Muscle layer of colon (tissue), 2 donors: ENCODE measurements around the gene NKD2.

Experiments
- H3K27ac ChIP-seq: one replicate; pipeline ENCODE4 v1.7.0; 2013; ENCODE audit warnings: low read depth, mild to moderate bottlenecking, low read length, moderate library complexity
- H3K27me3 ChIP-seq, 2 donors: one replicate each; pipeline ENCODE4 v1.7.0; 2013; ENCODE audit warnings: low read length in 2 of 2, mild to moderate bottlenecking in 2 of 2; ENCODE audit not compliant: insufficient read depth in 2 of 2, control insufficient read depth in 1 of 2
- H3K36me3 ChIP-seq: one replicate; pipeline ENCODE4 v1.7.0; 2013; ENCODE audit warnings: mild to moderate bottlenecking, low read length; ENCODE audit not compliant: insufficient read depth
- H3K4me1 ChIP-seq: one replicate; pipeline ENCODE4 v1.7.0; 2013; ENCODE audit warnings: mild to moderate bottlenecking, low read length; ENCODE audit not compliant: insufficient read depth
- H3K4me3 ChIP-seq, 2 donors: one replicate each; pipeline ENCODE4 v1.7.0; 2013; ENCODE audit warnings: low read length in 2 of 2, low read depth in 1 of 2, mild to moderate bottlenecking in 1 of 2, moderate library complexity in 1 of 2
- H3K9ac ChIP-seq: one replicate; pipeline ENCODE4 v1.7.0; 2013; ENCODE audit warnings: low read length
- H3K9me3 ChIP-seq: one replicate; pipeline ENCODE4 v1.7.0; 2013; ENCODE audit warnings: mild to moderate bottlenecking, low read length
- donor health status: abdominal sarcoma.
- donor health status: Adenocarcinoma of cecum.

Gene NKD2

GRCh38 chr5:1002836-1003235, 5.8 kb upstream of the NKD2 start:
- Histone ChIP-seq H3K27ac (no peak overlapping the region), H3K4me3 (no peak overlapping the region), H3K27me3 (peaks cover 0 to 6% of the 10 kb centered on the region in 2 donors), H3K9ac (no peak overlapping the region), H3K4me1 (peaks cover 7% of the 10 kb centered on the region), H3K36me3 (no peaks in the 10 kb centered on the region), H3K9me3 (no peaks in the 10 kb centered on the region)

DNA sequence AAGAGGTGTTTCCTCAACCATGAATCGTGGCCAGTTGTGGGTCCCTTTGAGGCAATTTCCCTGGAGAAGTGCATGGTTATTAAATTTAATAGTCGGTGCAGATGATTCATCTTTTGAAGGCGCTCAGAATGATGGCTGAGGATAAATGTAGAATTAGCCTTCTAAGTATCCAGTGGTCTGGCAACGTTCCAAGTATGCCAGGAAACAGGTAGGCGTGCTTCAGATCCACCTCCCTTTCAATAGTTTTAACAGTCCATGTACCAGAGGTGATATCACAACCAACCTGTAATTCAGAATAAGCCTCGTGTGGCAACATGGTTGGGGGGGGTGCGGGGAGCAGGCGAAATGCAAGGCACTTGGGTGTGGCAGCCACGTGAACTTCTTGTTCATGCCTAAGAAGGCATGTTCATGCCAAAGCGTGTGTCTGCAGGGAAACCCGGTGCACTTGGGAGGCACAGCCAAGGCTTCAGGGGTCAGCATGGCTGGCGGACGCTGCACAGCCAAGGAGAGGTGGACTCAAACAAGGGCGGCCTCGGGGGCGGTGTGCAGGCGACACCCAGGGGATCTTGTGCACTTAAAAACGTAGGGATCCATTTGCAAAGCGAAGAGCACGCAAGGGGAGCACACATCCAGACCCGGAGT, 5.2 kb upstream of the NKD2 start:
- peaks cover 5% of the 10 kb centered on the region for H3K4me1 ChIP-seq
- no peak overlapping the region for H3K4me3 ChIP-seq
- peaks cover 0 to 11% of the 10 kb centered on the region in 2 donors for H3K27me3 ChIP-seq
- no peak overlapping the region for H3K9ac ChIP-seq
- H3K27ac ChIP-seq: no peak overlapping the region
- no peaks in the 10 kb centered on the region for H3K9me3 ChIP-seq
- no peaks in the 10 kb centered on the region for H3K36me3 ChIP-seq

GRCh38 chr5:1004461-1005248, 3.9 kb upstream of the NKD2 start:
- peaks cover 2 to 16% of the 10 kb centered on the region in 2 donors for H3K27me3 ChIP-seq
- H3K4me1 ChIP-seq: peaks cover 3% of the 10 kb centered on the region
- H3K9ac ChIP-seq: no peak overlapping the region
- H3K36me3 ChIP-seq: no peaks in the 10 kb centered on the region
- no peak overlapping the region for H3K27ac ChIP-seq
- H3K9me3 ChIP-seq: no peaks in the 10 kb centered on the region
- peak overlapping the region; percentile 50 to 64 for H3K4me3 ChIP-seq

- no peak overlapping the region for H3K9ac ChIP-seq
- H3K4me3 ChIP-seq: peak overlapping the region; percentile 50 to 64
- peaks cover 10% of the 10 kb centered on the region for H3K4me1 ChIP-seq
- no peaks in the 10 kb centered on the region for H3K9me3 ChIP-seq
- H3K27me3 ChIP-seq: peaks cover 8 to 23% of the 10 kb centered on the region in 2 donors
- H3K36me3 ChIP-seq: no peaks in the 10 kb centered on the region
- H3K27ac ChIP-seq: no peak overlapping the region
These were observed 3.3 kb upstream of the NKD2 start for GRCh38 chr5:1005249-1005851.

GRCh38 chr5:1005904-1006655, 2.5 kb upstream of the NKD2 start:
- Histone ChIP-seq H3K27me3 (peaks cover 8 to 31% of the 10 kb centered on the region in 2 donors), H3K9me3 (no peaks in the 10 kb centered on the region), H3K4me3 (no peak overlapping the region), H3K9ac (no peak overlapping the region), H3K27ac (no peak overlapping the region), H3K36me3 (no peaks in the 10 kb centered on the region), H3K4me1 (peaks cover 10% of the 10 kb centered on the region)

- Histone ChIP-seq H3K9me3 (no peaks in the 10 kb centered on the region), H3K4me3 (no peak overlapping the region), H3K27ac (no peak overlapping the region), H3K36me3 (no peaks in the 10 kb centered on the region), H3K27me3 (peaks cover 8 to 31% of the 10 kb centered on the region in 2 donors), H3K9ac (no peak overlapping the region), H3K4me1 (peaks cover 10% of the 10 kb centered on the region)
These were observed 1.9 kb upstream of the NKD2 start for GRCh38 chr5:1006656-1007071.

- Histone ChIP-seq H3K4me1 (peaks cover 10% of the 10 kb centered on the region), H3K9me3 (no peaks in the 10 kb centered on the region), H3K27me3 (peaks cover 8 to 31% of the 10 kb centered on the region in 2 donors), H3K9ac (no peak overlapping the region), H3K36me3 (no peaks in the 10 kb centered on the region), H3K4me3 (no peak overlapping the region), H3K27ac (no peak overlapping the region)
These were observed 1.4 kb upstream of the NKD2 start for GRCh38 chr5:1007221-1007680.

DNA sequence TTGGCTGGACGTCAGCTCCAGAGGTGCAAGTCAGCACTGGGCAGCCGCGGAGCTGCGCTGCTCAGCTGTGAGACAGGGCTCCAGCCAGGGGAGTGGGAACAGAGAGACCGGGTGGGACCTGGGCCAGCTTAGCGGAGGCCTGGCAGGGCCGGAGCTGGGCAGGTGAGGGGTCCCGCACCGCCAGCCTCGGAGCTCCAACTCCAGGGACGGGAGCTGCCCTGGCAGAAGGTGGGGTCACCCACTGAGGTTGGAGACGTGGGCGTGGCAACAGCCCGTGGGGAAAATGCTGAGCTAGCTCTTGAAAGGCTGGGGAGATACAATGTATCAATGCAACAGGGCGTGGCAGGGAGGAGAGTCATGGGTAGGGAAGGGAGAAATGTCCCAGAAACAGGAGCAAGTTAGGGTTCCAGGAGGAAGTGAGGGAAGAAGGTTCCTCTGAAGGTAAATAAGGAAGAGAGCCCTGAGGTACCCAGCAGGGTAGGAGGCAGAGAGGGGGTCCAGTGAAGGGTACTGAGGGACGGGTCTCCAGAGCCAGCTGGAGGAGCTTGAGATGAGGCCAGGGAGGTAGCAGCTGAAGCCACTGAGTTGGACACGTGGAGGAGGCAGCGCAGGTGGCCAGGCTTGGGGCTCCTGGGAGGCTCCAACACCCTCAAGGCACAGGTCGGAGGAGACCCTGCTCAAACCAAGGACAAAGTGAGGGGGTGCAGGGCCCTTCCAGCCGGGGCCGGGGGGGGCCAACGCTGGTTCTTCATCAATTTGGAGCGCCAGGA, 736 bp upstream of the NKD2 start:
- Histone ChIP-seq H3K27me3 (peaks cover 8 to 31% of the 10 kb centered on the region in 2 donors), H3K4me1 (peaks cover 10% of the 10 kb centered on the region), H3K27ac (no peak overlapping the region), H3K9me3 (no peaks in the 10 kb centered on the region), H3K36me3 (no peaks in the 10 kb centered on the region), H3K4me3 (no peak overlapping the region), H3K9ac (no peak overlapping the region)

GRCh38 chr5:1009359-1010180, 968 bp downstream of the NKD2 start:
- Histone ChIP-seq H3K9me3 (no peaks in the 10 kb centered on the region), H3K36me3 (no peaks in the 10 kb centered on the region), H3K4me3 (peak overlapping the region; percentile 18 to 54), H3K9ac (no peak overlapping the region), H3K27me3 (peaks cover 8 to 31% of the 10 kb centered on the region in 2 donors), H3K4me1 (peaks cover 10% of the 10 kb centered on the region), H3K27ac (no peak overlapping the region)

GRCh38 chr5:1010181-1010510, 1.5 kb downstream of the NKD2 start:
- Histone ChIP-seq H3K4me3 (no peak overlapping the region), H3K9ac (no peak overlapping the region), H3K4me1 (peaks cover 10% of the 10 kb centered on the region), H3K27me3 (peaks cover 8 to 30% of the 10 kb centered on the region in 2 donors), H3K27ac (no peak overlapping the region), H3K9me3 (no peaks in the 10 kb centered on the region), H3K36me3 (no peaks in the 10 kb centered on the region)
